Mesendoderm (in vitro differentiated cells): ENCODE measurements around the gene TSKU.
"Not testable (repeated sequence)": the region's sequence is repeated elsewhere in the genome, so short reads cannot be mapped to it uniquely, and the experiment has no call there.

Experiments
- DNase-seq: peaks from one replicate; pipeline ENCODE4 v3.0.0; 2013
- H2AK5ac ChIP-seq: 2 replicates; pipeline ENCODE4 v1.6.1; 2013; ENCODE audit warnings: low read length, inconsistent platforms
- H2BK120ac ChIP-seq: 2 replicates; pipeline ENCODE4 v1.6.1; 2013; ENCODE audit warnings: low read depth, mild to moderate bottlenecking, low read length, moderate library complexity, mixed read lengths
- H2BK15ac ChIP-seq: replicated peaks from 2 replicates; pipeline ENCODE4 v1.6.1; 2013; ENCODE audit warnings: low read depth, mild to moderate bottlenecking, moderate library complexity
- H2BK5ac ChIP-seq: 2 replicates; pipeline ENCODE4 v1.6.1; 2013; ENCODE audit warnings: low read length, inconsistent platforms
- H3K18ac ChIP-seq: 2 replicates; pipeline ENCODE4 v1.6.1; 2013; ENCODE audit warnings: mild to moderate bottlenecking, low read length, mixed read lengths
- H3K23ac ChIP-seq: one replicate; pipeline ENCODE4 v1.6.1; 2013; ENCODE audit warnings: low read length
- H3K27ac ChIP-seq: 2 replicates; pipeline ENCODE4 v1.5.1; 2013; ENCODE audit warnings: low read depth, mild to moderate bottlenecking, inconsistent platforms, low read length, moderate library complexity
- H3K27me3 ChIP-seq: 2 replicates; pipeline ENCODE4 v1.6.1; 2013; ENCODE audit warnings: low read length, control low read depth, mild to moderate bottlenecking, inconsistent platforms; ENCODE audit not compliant: insufficient read depth, poor library complexity
- H3K36me3 ChIP-seq: 2 replicates; pipeline ENCODE4 v1.6.1; 2013; ENCODE audit warnings: low read length, inconsistent platforms; ENCODE audit not compliant: control insufficient read depth, insufficient read depth
- H3K4ac ChIP-seq: one replicate; pipeline ENCODE4 v1.6.1; 2013; ENCODE audit warnings: low read depth, mild to moderate bottlenecking, low read length, moderate library complexity
- H3K4me1 ChIP-seq: 2 replicates; pipeline ENCODE4 v1.6.1; 2013; ENCODE audit warnings: low read depth, low read length, inconsistent platforms; ENCODE audit not compliant: control insufficient read depth
- H3K4me2 ChIP-seq: 2 replicates; pipeline ENCODE4 v1.6.1; 2013; ENCODE audit warnings: low read length
- H3K4me3 ChIP-seq: 2 replicates; pipeline ENCODE4 v1.5.1; 2013; ENCODE audit warnings: mild to moderate bottlenecking, low read length
- H3K56ac ChIP-seq: one replicate; pipeline ENCODE4 v1.6.1; 2013; ENCODE audit warnings: low read length
- H3K79me1 ChIP-seq: 2 replicates; pipeline ENCODE4 v1.6.1; 2013; ENCODE audit warnings: low read length, inconsistent platforms
- H3K79me2 ChIP-seq: 2 replicates; pipeline ENCODE4 v1.6.1; 2013; ENCODE audit warnings: mild to moderate bottlenecking, low read length; ENCODE audit not compliant: control insufficient read depth, insufficient read depth
- H3K9ac ChIP-seq: 2 replicates; pipeline ENCODE4 v1.6.1; 2013; ENCODE audit warnings: low read length, inconsistent platforms
- H4K5ac ChIP-seq: one replicate; pipeline ENCODE4 v1.6.1; 2013; ENCODE audit warnings: low read length
- H4K8ac ChIP-seq: one replicate; pipeline ENCODE4 v1.6.1; 2013; ENCODE audit warnings: low read depth, mild to moderate bottlenecking, control low read depth, low read length, moderate library complexity
- WGBS: extraction: QIAGEN DNeasy Blood & Tissue Kit; methylation state at CpG from one replicate; pipeline ENCODE4 v1.1.7; 2013; ENCODE audit warnings: low lambda C conversion rate, missing lambda C conversion rate; ENCODE audit not compliant: insufficient coverage; ENCODE audit errors: extremely low coverage; 5-methylcytosine and 5-hydroxymethylcytosine counted together

The TSKU gene

DNA sequence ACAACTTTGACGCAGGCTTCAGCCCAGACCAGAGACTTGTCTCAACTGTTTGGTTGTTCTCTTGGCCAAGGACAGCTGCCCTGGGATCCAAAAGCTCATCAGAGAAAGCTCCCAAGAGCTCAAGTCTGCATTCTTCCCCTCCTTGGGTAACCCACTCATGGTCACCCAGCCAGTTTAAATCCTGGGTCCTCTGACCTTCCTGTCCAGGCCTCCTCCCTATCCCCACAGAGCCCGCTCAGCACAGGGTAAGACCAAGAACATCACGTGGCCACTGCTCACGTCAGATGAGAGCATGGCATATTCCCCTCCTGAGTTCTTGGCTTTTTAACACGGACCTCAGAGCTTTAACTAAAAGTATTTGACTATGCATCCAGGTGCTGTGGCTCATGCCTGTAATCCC, 25.8 kb downstream of the TSKU start:
- H3K4ac ChIP-seq = no peak overlapping the region
- no CpG with 5 or more reads among the region's 5 CpGs for WGBS
- H3K23ac ChIP-seq = no peak overlapping the region
- no peak overlapping the region for H2AK5ac ChIP-seq
- no peak overlapping the region for H3K27ac ChIP-seq
- H3K36me3 ChIP-seq = no peaks in the 10 kb centered on the region
- H3K4me1 ChIP-seq = peaks cover 2% of the 10 kb centered on the region
- H3K56ac ChIP-seq = no peak overlapping the region
- H3K4me3 ChIP-seq = no peak overlapping the region
- H4K5ac ChIP-seq = no peak overlapping the region
- no peak overlapping the region for H4K8ac ChIP-seq
- no peak overlapping the region for H3K9ac ChIP-seq
- no peak overlapping the region for H3K4me2 ChIP-seq
- no peak overlapping the region for H2BK15ac ChIP-seq
- H2BK120ac ChIP-seq = no peak overlapping the region
- H3K79me2 ChIP-seq = no peaks in the 10 kb centered on the region
- H3K18ac ChIP-seq = no peak overlapping the region
- H3K79me1 ChIP-seq = no peaks in the 10 kb centered on the region
- no peak for DNase-seq
- no peak overlapping the region for H2BK5ac ChIP-seq
- H3K27me3 ChIP-seq = no peaks in the 10 kb centered on the region

DNA sequence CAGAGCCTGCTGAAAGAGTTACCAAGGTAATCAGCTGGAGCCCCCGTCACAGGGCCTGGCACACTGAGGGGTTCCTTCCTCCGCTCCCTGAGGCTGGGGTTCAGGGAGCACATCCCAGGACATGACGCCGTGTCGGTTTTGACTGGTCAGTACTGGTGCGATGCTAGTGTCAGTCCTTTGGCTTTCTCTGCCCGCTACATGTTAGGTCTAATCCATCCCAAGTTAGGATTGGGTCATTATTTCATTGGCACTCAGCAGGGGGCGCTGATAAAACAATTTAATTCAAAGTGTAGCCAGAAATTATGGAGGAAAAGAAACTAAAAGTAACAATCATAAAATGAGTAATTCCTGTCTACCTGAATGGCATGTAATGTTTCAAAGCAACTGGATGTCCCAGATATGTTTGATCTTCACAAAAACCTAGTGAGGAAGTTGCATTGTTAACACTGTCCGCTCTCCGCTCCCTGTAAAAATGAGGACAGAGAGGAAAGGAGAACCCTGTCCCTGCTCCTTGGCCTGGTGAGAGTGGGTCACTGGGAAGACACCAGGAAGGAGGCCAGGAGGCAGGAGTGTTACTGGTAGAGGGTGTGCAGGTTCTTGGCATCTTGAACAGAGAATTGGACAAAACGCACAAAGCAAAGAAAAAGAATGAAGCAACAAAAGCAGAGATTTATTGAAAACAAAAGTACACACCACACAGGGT, 27.1 kb downstream of the TSKU start:
- H3K4ac ChIP-seq = no peak overlapping the region
- H2BK120ac ChIP-seq = no peak overlapping the region
- no peak overlapping the region for H3K18ac ChIP-seq
- peaks cover 2% of the 10 kb centered on the region for H3K4me1 ChIP-seq
- no peak overlapping the region for H3K4me3 ChIP-seq
- no CpG with 5 or more reads among the region's 11 CpGs for WGBS
- no peak overlapping the region for H3K56ac ChIP-seq
- no peak overlapping the region for H2BK15ac ChIP-seq
- no peaks in the 10 kb centered on the region for H3K36me3 ChIP-seq
- no peaks in the 10 kb centered on the region for H3K79me1 ChIP-seq
- DNase-seq = no peak
- H3K4me2 ChIP-seq = no peak overlapping the region
- no peak overlapping the region for H2AK5ac ChIP-seq
- H4K8ac ChIP-seq = no peak overlapping the region
- H3K79me2 ChIP-seq = no peaks in the 10 kb centered on the region
- H3K9ac ChIP-seq = no peak overlapping the region
- H3K23ac ChIP-seq = no peak overlapping the region
- H4K5ac ChIP-seq = no peak overlapping the region
- no peak overlapping the region for H3K27ac ChIP-seq
- H3K27me3 ChIP-seq = no peaks in the 10 kb centered on the region
- no peak overlapping the region for H2BK5ac ChIP-seq

DNA sequence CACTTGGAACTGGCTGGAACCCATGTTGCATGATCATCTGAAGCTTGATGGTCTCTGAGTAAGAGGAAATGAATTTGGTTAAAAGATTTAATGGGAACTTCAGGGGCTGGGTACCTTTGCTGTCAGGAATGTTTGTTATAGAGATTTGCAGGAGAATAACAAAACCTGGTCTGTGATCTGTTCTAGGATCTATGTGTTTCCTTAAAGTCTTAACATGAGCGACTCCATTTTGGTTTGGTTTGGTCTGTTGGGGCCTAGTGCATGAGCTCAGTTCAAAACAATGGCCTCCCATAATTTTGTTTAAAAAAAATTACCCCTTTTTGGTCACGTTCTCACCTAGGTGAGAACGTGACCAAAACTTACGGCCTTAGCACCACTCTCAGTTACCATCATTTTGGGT, 28.1 kb downstream of the TSKU start:
- H3K4ac ChIP-seq = no peak overlapping the region
- no peak for DNase-seq
- no peak overlapping the region for H4K5ac ChIP-seq
- no peak overlapping the region for H3K4me2 ChIP-seq
- H3K79me2 ChIP-seq = no peaks in the 10 kb centered on the region
- H3K27ac ChIP-seq = no peak overlapping the region
- no peak overlapping the region for H2BK5ac ChIP-seq
- no CpG with 5 or more reads among the region's 4 CpGs for WGBS
- no peak overlapping the region for H2AK5ac ChIP-seq
- no peak overlapping the region for H3K4me3 ChIP-seq
- no peak overlapping the region for H4K8ac ChIP-seq
- H3K79me1 ChIP-seq = no peaks in the 10 kb centered on the region
- H3K18ac ChIP-seq = no peak overlapping the region
- H3K9ac ChIP-seq = no peak overlapping the region
- H3K27me3 ChIP-seq = no peaks in the 10 kb centered on the region
- peaks cover 2% of the 10 kb centered on the region for H3K4me1 ChIP-seq
- H3K23ac ChIP-seq = no peak overlapping the region
- no peak overlapping the region for H3K56ac ChIP-seq
- no peak overlapping the region for H2BK120ac ChIP-seq
- no peak overlapping the region for H2BK15ac ChIP-seq
- H3K36me3 ChIP-seq = no peaks in the 10 kb centered on the region

DNA sequence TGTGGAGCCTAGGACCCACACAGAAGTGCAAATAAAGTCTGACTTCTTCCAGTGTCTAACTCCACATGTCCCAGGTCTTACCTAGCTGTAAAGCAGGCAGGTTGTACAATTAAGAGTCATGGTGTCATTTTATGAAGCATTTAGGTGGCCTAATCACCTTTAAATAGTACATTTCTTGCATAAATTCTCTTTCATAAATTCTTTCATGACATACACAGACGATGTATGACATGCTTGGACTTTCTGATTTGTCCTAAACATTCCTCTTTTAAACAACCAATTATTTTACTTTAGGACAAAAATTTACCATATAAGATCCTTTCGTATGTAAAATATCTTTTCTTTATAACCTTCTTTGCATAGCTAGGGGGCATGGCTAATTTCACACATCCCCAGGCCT, 31.3 kb downstream of the TSKU start:
- H3K4ac ChIP-seq = no peak overlapping the region
- H3K79me2 ChIP-seq = no peaks in the 10 kb centered on the region
- no peak for DNase-seq
- H3K27me3 ChIP-seq = no peaks in the 10 kb centered on the region
- no peak overlapping the region for H2BK5ac ChIP-seq
- no peak overlapping the region for H4K8ac ChIP-seq
- no peak overlapping the region for H3K23ac ChIP-seq
- no peak overlapping the region for H3K27ac ChIP-seq
- H3K9ac ChIP-seq = no peak overlapping the region
- no peaks in the 10 kb centered on the region for H3K4me1 ChIP-seq
- H2BK15ac ChIP-seq = no peak overlapping the region
- no peak overlapping the region for H4K5ac ChIP-seq
- H3K79me1 ChIP-seq = no peaks in the 10 kb centered on the region
- H3K4me3 ChIP-seq = no peak overlapping the region
- WGBS = no CpG with 5 or more reads among the region's 2 CpGs
- no peak overlapping the region for H3K4me2 ChIP-seq
- H2BK120ac ChIP-seq = no peak overlapping the region
- no peaks in the 10 kb centered on the region for H3K36me3 ChIP-seq
- no peak overlapping the region for H3K56ac ChIP-seq
- H2AK5ac ChIP-seq = no peak overlapping the region
- no peak overlapping the region for H3K18ac ChIP-seq

DNA sequence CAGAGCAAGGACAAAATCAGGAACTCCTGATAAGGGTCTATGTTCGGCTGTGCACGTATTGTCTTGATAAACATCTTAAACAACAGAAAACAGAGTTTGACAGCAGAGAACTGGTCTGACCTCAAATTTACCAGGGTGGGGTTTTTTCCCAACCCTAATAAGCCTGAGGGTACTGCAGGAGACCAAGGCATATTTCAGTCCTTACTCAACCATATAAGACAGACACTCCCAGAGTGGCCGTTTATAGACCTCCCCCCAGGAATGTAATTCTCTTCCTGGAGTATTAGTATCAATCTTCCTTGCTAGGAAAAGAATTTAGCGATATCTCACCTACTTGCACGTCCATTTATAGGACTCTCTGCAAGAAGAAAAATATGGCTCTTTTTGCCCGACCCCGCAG, 32.5 kb downstream of the TSKU start:
- H3K36me3 ChIP-seq, H2AK5ac ChIP-seq, H2BK120ac ChIP-seq, H3K79me1 ChIP-seq, H3K4me3 ChIP-seq, H3K18ac ChIP-seq, H3K27ac ChIP-seq, H3K56ac ChIP-seq, H3K4ac ChIP-seq, H3K4me2 ChIP-seq, H3K9ac ChIP-seq, H3K27me3 ChIP-seq, H4K5ac ChIP-seq, H3K23ac ChIP-seq, DNase-seq, H3K4me1 ChIP-seq, H2BK15ac ChIP-seq, H3K79me2 ChIP-seq, H2BK5ac ChIP-seq, H4K8ac ChIP-seq: not testable (repeated sequence)
- WGBS = no CpG with 5 or more reads among the region's 7 CpGs

DNA sequence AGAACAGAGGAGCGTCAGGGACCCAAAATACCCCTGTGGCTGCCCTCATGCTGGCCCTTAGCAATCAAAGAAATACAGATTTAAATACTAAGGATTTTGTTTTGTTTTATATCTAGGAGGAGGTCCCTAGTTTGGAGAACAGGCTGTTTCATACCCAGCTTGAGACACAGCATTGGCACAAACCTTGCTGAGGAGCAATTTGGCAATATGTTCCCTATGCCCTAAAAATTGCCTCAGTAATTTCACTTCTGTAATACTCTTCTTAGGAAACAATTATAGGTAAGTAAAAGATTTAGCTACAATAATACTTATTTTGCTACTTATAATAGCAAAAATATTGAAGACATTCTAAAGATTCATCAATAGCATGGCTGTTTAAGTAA, 37.0 kb downstream of the TSKU start:
- Histone ChIP-seq H4K8ac (no peak overlapping the region), H3K18ac (no peak overlapping the region), H3K4ac (no peak overlapping the region), H3K4me2 (no peak overlapping the region), H2BK120ac (no peak overlapping the region), H3K4me1 (peaks cover 5% of the 10 kb centered on the region), H3K79me1 (no peaks in the 10 kb centered on the region), H3K4me3 (no peak overlapping the region), H3K27ac (no peak overlapping the region), H2BK15ac (no peak overlapping the region), H3K9ac (no peak overlapping the region), H3K27me3 (no peaks in the 10 kb centered on the region), H3K79me2 (no peaks in the 10 kb centered on the region), H3K36me3 (no peaks in the 10 kb centered on the region), H2BK5ac (no peak overlapping the region), H3K56ac (no peak overlapping the region), H4K5ac (no peak overlapping the region), H3K23ac (no peak overlapping the region), H2AK5ac (no peak overlapping the region)
- DNase-seq = no peak
- no CpG with 5 or more reads among the region's 1 CpG for WGBS
